HG03378 (cell line): Measurements from ENCODE around the gene IL17RC.
A peak's percentile ranks its signal among the peaks of the same experiment; 100 is the strongest.

ENCODE experiments used
- ATAC-seq: cut with Tn5 transposase; IDR thresholded peaks from one replicate; pipeline ENCODE4 v1.9.1; 2021; ENCODE audit warnings: mild to moderate bottlenecking, moderate library complexity; ENCODE audit not compliant: unreplicated experiment

IL17RC gene

GRCh38 chr3:9942934-9943690, 26.2 kb downstream of the IL17RC start:
- ATAC-seq, result no peak

- no peak for ATAC-seq
Observed at GRCh38 chr3:9944271-9944670, 27.4 kb downstream of the IL17RC start.

- no peak for ATAC-seq
Observed at GRCh38 chr3:9945358-9945757, 28.5 kb downstream of the IL17RC start.

DNA sequence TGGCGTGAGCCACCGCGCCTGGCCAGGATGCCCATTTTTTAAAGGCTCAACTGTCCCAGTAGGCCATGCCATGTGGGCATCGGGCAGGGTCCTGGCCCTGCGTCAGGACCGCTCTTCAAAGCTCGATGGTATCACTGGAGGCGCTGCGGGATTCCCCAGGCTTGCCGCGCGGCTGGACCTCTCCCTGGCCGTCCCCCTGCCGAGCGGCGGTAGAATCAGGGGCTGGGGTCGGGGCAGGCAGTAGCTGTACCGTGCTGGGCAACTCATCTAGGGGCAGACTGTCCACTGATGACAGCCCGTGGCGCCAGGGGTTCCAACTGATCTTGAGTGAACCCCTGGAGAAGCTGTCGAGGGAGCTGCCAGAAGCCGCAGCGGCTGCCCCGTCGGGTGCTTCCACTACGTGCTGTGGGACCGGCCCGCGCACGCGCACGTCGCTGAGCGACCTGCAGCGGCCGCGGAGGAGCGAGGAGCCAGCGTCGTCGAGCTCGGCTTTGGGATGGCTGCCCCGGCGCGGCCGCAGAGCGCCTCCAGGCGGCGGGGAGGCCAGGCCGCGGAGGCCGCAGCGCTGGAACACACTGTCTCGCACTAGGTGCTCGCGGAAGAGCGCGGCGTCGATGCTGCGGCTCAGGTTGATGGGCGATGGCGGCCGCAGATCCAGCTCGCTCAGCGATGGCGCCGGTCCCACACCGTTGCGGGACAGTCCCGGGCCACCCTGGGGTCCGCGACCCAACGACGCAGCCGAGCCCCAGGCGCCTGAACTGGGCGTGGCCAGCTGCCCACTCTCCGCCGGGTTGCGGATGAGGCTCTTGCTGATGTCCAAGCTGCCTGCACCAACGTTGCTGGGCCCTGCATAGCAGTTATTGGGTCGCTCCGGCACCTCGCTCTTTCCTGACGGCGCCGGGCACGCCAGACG, 29.5 kb downstream of the IL17RC start:
- peak; percentile 49 for ATAC-seq

DNA sequence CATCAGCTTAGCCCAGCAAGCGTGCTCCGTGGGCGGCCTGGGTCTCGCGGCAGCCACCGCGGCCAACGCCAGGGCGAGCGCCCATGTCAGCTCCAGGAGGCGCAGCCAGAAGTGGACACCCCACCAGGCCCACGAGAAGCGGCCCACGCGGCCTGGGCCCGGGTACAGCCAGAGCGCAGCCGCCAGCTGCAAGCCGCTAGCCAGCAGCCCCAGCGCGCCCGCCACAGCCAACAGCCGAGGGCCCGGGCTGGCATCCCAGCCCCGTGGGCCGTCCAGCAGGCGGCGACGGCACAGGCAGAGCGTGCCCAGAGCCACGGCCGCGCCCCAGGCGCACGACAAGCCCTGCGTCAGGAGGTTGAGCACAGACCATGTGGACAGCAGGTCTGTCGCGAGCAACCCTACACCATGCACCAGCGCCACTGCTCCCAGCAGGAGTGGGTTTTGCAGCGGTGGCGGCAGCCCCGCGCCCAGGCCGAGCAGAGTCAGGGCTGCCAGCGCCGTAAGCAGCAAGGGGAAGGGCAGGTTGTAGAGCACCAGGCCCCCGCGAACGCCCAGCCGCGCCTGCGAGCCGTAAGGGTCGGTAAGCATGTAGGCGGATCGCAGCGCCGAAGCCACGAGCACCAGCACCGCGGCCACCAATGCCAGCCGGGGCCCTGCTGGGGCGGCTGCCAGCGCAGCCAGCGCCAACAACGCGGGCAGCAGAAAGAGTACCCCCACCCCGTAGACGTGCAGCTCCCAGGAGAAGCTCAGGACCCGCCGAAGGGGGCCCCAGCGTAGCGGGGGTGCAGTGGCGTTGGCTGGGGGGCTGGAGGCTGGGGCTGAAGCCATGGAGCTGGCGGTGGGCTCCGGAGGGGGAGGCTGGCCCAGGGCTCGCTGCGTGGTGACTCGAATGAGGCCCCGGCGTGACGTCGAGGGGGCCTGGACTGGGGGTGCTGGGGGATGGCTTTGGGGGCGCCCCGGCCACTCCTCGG, 30.4 kb downstream of the IL17RC start:
- no peak for ATAC-seq

- ATAC-seq, result no peak
Observed at GRCh38 chr3:9948586-9948985, 31.7 kb downstream of the IL17RC start.

- no peak for ATAC-seq
Observed at GRCh38 chr3:9949115-9949514, 32.2 kb downstream of the IL17RC start.

- ATAC-seq, result no peak
Observed at GRCh38 chr3:9949626-9950025, 32.7 kb downstream of the IL17RC start.

- peak; percentile 35 for ATAC-seq
Observed at GRCh38 chr3:9951126-9951525, 34.2 kb downstream of the IL17RC start.

DNA sequence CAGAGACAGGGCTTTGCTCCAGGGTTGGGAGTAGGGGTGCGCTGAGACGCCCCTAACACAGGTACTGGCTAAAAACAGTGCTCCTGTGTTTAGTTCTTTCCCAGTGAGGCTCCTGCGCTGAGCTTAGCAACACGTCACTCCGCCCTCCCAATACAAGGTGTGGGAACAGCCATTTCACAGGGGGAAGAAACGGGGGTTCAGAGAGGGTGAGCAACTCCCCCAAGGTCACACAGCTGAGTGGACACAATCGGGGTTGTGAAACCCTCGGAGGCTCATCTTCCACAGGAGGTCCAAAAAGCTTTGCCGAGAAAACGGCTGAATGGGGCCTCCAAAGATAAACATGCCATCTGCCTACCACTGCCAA, 34.7 kb downstream of the IL17RC start:
- ATAC-seq, result no peak

- peak; percentile 68 for ATAC-seq
Observed at GRCh38 chr3:9951962-9952805, 35.3 kb downstream of the IL17RC start, which contains the start of gene PRRT3. TSS of gene PRRT3 (minus strand) at chr3:9952408. CDS start at chr3:9950115, 2,293 bp downstream.

- ATAC-seq, result no peak
Observed at GRCh38 chr3:9955067-9955502, 38.2 kb downstream of the IL17RC start.

GRCh38 chr3:9955611-9956352, 38.9 kb downstream of the IL17RC start:
- no peak for ATAC-seq

- no peak for ATAC-seq
Observed at GRCh38 chr3:9957214-9957613, 40.3 kb downstream of the IL17RC start.

DNA sequence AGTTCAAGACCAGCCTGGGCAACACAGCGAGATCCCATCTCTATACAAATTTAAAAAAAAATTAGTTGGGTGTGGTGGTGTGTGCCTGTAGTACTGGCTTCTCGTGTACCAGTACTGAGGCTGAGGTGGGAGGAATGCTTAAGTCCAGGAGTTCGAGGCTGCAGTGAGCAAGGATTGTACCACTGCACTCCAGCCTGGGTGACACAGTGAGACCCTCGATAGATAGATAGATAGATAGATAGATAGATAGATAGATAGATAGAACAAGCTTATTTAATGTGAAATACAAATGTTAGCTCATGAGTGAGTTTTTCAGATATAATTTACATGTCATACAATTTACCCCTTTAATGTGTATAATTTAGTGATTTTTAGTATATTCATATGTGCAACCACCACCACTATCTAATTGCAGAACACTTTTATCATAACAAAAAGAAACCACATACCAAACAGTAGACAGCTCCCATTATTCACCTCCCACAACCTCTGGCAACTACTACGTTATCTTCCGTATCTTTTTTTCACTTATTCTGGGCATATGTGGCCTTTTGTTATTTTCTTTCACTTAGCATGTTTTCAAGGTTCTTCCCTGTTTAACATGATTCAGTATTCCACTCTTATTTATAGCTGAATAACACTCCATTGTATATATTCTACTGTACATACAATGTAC, 48.4 kb downstream of the IL17RC start:
- ATAC-seq, result no peak

GRCh38 chr3:9966841-9967240, 49.9 kb downstream of the IL17RC start:
- ATAC-seq, result no peak

DNA sequence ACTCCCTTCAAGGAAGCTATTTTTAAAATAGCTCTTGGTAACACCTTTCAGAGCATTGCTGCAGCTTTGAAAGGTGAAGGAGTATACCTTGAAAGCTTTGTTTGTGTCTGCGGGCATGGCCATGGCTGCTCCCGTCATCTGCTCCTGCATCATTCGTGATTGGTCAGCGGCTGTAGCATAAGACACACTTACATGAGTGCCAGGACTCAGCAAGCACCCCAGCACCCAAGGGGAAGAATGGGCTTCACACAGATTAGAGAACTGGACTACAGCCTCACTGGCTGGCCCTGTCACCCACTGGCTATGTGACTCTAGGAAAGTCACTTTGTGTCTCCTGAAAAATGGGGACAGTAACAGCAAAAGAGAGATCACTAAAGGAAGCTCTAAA, 52.7 kb downstream of the IL17RC start:
- ATAC-seq, result no peak

DNA sequence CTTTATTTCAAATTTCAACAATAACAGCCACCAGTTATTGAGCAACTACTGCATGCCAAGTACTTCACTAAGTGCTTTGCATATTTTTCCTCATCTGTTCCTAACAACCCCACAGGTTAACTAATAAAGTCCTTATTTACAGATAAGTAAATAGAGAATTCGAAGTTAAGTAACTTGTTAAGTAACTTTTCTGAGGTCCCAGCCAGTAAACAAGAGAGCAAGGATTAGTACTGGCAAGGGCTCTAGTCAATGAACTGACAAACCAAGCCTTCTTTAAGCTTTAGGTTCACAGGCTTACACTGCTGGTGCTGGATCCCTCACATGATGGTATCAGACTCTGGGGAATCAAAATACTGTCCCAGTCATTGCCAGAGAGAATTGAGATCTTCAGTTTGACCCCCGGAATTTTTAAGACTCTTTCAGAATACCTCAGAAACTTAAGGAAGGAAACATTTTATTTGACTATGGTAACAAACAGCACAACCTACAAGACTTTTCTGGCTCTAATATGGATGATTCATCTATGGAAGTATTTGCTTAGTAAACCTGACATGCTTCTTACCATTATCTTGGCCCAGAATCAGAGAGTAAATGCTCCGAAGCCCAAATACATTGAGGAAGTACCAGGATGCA, 53.2 kb downstream of the IL17RC start:
- ATAC-seq, result no peak
